ENCODE results near the gene PRKAR2A.

The PRKAR2A gene

GRCh38 chr3:48847504-48848423 lies at the start of gene PRKAR2A:
Gene PRKAR2A, minus strand, starts transcription at chr3:48847874. Its CDS starts 278 bp downstream, at chr3:48847596.
- DNase-seq, result peak; percentile 82

GRCh38 chr3:48896936-48897335 lies 49.3 kb upstream of the PRKAR2A start:
- DNase-seq, result no peak

GRCh38 chr3:48894516-48894915 lies 46.8 kb upstream of the PRKAR2A start:
- no peak for DNase-seq

- no peak for DNase-seq
Measured at GRCh38 chr3:48891606-48892005, 43.9 kb upstream of the PRKAR2A start.

GRCh38 chr3:48885753-48886152 lies 38.1 kb upstream of the PRKAR2A start:
- DNase-seq, result no peak

GRCh38 chr3:48881652-48882114 lies 34.0 kb upstream of the PRKAR2A start:
- no peak for DNase-seq

GRCh38 chr3:48881006-48881405 lies 33.3 kb upstream of the PRKAR2A start:
- DNase-seq, result no peak

GRCh38 chr3:48879994-48880377 lies 32.3 kb upstream of the PRKAR2A start:
- no peak for DNase-seq

GRCh38 chr3:48879307-48879993 lies 31.8 kb upstream of the PRKAR2A start:
- no peak for DNase-seq

- DNase-seq, result no peak
Measured at GRCh38 chr3:48877671-48878070, 30.0 kb upstream of the PRKAR2A start.

- no peak for DNase-seq
Measured at GRCh38 chr3:48863122-48863521, 15.4 kb upstream of the PRKAR2A start.

- no peak for DNase-seq
Measured at GRCh38 chr3:48859206-48859605, 11.5 kb upstream of the PRKAR2A start.

- no peak for DNase-seq
Measured at GRCh38 chr3:48858709-48859108, 11.0 kb upstream of the PRKAR2A start.

- DNase-seq, result no peak
Measured at GRCh38 chr3:48857641-48858040, 10.0 kb upstream of the PRKAR2A start.

- DNase-seq, result no peak
Measured at GRCh38 chr3:48856469-48856868, 8.8 kb upstream of the PRKAR2A start.

- no peak for DNase-seq
Measured at GRCh38 chr3:48855681-48856447, 8.2 kb upstream of the PRKAR2A start.

GRCh38 chr3:48852151-48852550 lies 4.5 kb upstream of the PRKAR2A start:
- no peak for DNase-seq

GRCh38 chr3:48851407-48851806 lies 3.7 kb upstream of the PRKAR2A start:
- DNase-seq, result no peak

GRCh38 chr3:48848816-48849515 lies 1.3 kb upstream of the PRKAR2A start:
- no peak for DNase-seq

- DNase-seq, result peak; percentile 33
Measured at GRCh38 chr3:48847053-48847503, 596 bp downstream of the PRKAR2A start.

- no peak for DNase-seq
Measured at GRCh38 chr3:48845170-48845569, 2.5 kb downstream of the PRKAR2A start.

- DNase-seq, result no peak
Measured at GRCh38 chr3:48837163-48837562, 10.5 kb downstream of the PRKAR2A start.

All from CD4-positive, alpha-beta T cell treated with Interleukin-4 for 4 hours (primary cell).